Fibroblast of the aortic adventitia (primary cell): ENCODE results near the gene DDX19B. TPM values are rescaled to one million over a fixed set of nuclear protein-coding genes. Genes with fewer than 3 reads are reported as not detected.
"Not testable (repeated sequence)": the region's sequence is repeated elsewhere in the genome, so short reads cannot be mapped to it uniquely, and the experiment has no call there.

ENCODE experiments used
- DNase-seq: peaks from one replicate; pipeline ENCODE4 v3.0.0-alpha.2; 2010; ENCODE audit warnings: low read depth
- H3K4me3 ChIP-seq: 2 replicates; pipeline ENCODE4 v1.5.1; 2011; ENCODE audit warnings: low read depth, mild to moderate bottlenecking, control low read depth, low read length, moderate library complexity
- CTCF ChIP-seq: IDR thresholded peaks from 2 replicates; pipeline ENCODE4 v1.5.1; 2011; ENCODE audit warnings: mild to moderate bottlenecking, low read length, control low read depth, inconsistent platforms; ENCODE audit not compliant: insufficient read depth
- total RNA-seq: library from RNA; depleted of rRNA; stranded (reverse); fragments of >200 nt; gene quantifications from 2 replicates; pipeline ENCODE4 v1.2.3, GENCODE V29; 2012; ENCODE audit warnings: low replicate concordance

DDX19B gene
- total RNA-seq, 1 donor: 30.5 TPM

- DNase-seq: peak; percentile 100
- peak within 1 kb of the TSS; percentile 87 for H3K4me3 ChIP-seq
- TF ChIP-seq CTCF: no peak
These were observed 9.5 kb upstream of the DDX19B start, which contains the start of gene AARS1 for GRCh38 chr16:70289229-70290094. Gene AARS1 (minus strand): TSS chr16:70289506. CDS start chr16:70282763, 6,743 bp downstream.

- DNase-seq: no peak
- no peak for TF ChIP-seq CTCF
- H3K4me3 ChIP-seq: no peak overlapping the region
These were observed 8.0 kb upstream of the DDX19B start for GRCh38 chr16:70290949-70291519.

- not testable (repeated sequence) for DNase-seq, H3K4me3 ChIP-seq
These were observed 6.8 kb upstream of the DDX19B start for GRCh38 chr16:70292148-70292547.

GRCh38 chr16:70294385-70295025 is 4.5 kb upstream of the DDX19B start:
- TF ChIP-seq CTCF: no peak
- DNase-seq: no peak
- H3K4me3 ChIP-seq: no peak overlapping the region

GRCh38 chr16:70295634-70296033 is 3.4 kb upstream of the DDX19B start:
- no peak overlapping the region for H3K4me3 ChIP-seq
- DNase-seq: no peak
- no peak for TF ChIP-seq CTCF

- no peak overlapping the region for H3K4me3 ChIP-seq
- TF ChIP-seq CTCF: no peak
- DNase-seq: no peak
These were observed 2.1 kb downstream of the DDX19B start for GRCh38 chr16:70301121-70301520.

- TF ChIP-seq CTCF: no peak
- H3K4me3 ChIP-seq: no peak overlapping the region
- DNase-seq: no peak
These were observed 3.8 kb downstream of the DDX19B start for GRCh38 chr16:70302745-70303144.
